Raji (cell line): ENCODE data around the gene ABCA1.

ENCODE experiments used
- POLR2A ChIP-seq: IDR thresholded peaks from 2 replicates; pipeline ENCODE4 v1.6.1; 2011; ENCODE audit warnings: low read depth, low read length, control low read depth; ENCODE audit not compliant: insufficient read depth

Gene ABCA1

GRCh38 chr9:104866191-104866590 lies 61.8 kb downstream of the ABCA1 start:
- TF ChIP-seq POLR2A, result no peak

- TF ChIP-seq POLR2A, result no peak
Observed at GRCh38 chr9:104864675-104865104, 63.3 kb downstream of the ABCA1 start.

- TF ChIP-seq POLR2A, result no peak
Observed at GRCh38 chr9:104863180-104863883, 64.6 kb downstream of the ABCA1 start.

- no peak for TF ChIP-seq POLR2A
Observed at GRCh38 chr9:104861397-104861796, 66.6 kb downstream of the ABCA1 start.

- no peak for TF ChIP-seq POLR2A
Observed at GRCh38 chr9:104860263-104860662, 67.7 kb downstream of the ABCA1 start.

- no peak for TF ChIP-seq POLR2A
Observed at GRCh38 chr9:104858846-104859245, 69.1 kb downstream of the ABCA1 start.

- no peak for TF ChIP-seq POLR2A
Observed at GRCh38 chr9:104858271-104858670, 69.7 kb downstream of the ABCA1 start.

GRCh38 chr9:104856413-104856941 lies 71.5 kb downstream of the ABCA1 start:
- TF ChIP-seq POLR2A, result no peak

GRCh38 chr9:104855807-104856206 lies 72.1 kb downstream of the ABCA1 start:
- no peak for TF ChIP-seq POLR2A

GRCh38 chr9:104854613-104855012 lies 73.3 kb downstream of the ABCA1 start:
- TF ChIP-seq POLR2A, result no peak

- TF ChIP-seq POLR2A, result no peak
Observed at GRCh38 chr9:104853683-104854082, 74.3 kb downstream of the ABCA1 start.

- no peak for TF ChIP-seq POLR2A
Observed at GRCh38 chr9:104853159-104853558, 74.8 kb downstream of the ABCA1 start.

GRCh38 chr9:104851546-104851920 lies 76.4 kb downstream of the ABCA1 start:
- no peak for TF ChIP-seq POLR2A

- no peak for TF ChIP-seq POLR2A
Observed at GRCh38 chr9:104850786-104851545, 77.0 kb downstream of the ABCA1 start.

GRCh38 chr9:104849023-104849422 lies 78.9 kb downstream of the ABCA1 start:
- no peak for TF ChIP-seq POLR2A

GRCh38 chr9:104844710-104845109 lies 83.2 kb downstream of the ABCA1 start:
- TF ChIP-seq POLR2A, result no peak
